ENCODE results near the gene PDE7B.

GRCh38 chr6:135902756-135903331, 51.3 kb downstream of the PDE7B start:
- TF ChIP-seq CTCF (optimal IDR thresholded peaks at IDR 0.05 in 1 of 3, IDR thresholded peaks at IDR 0.05 in 1 of 3, conservative IDR thresholded peaks at IDR 0.05 in 1 of 3; ENCODE audit: extremely low read depth in 1 of 3, insufficient read depth in 2 of 3, low read length in 3 of 3) (no peak), EZH2 (IDR thresholded peaks at IDR 0.05; ENCODE audit: low read length) (no peak)
